ENCODE results near the gene HYAL3. TPM values are rescaled to one million over a fixed set of nuclear protein-coding genes. Genes with fewer than 3 reads are reported as not detected.

HYAL3 gene
- polyA plus RNA-seq, 1 experiment, result 3.0 TPM

- DNase-seq (ENCODE audit: low read depth, low spot score), result no peak
- CTCF ChIA-PET, result no interaction called here
- POLR2A ChIA-PET, result no interaction called here
These were observed 5.4 kb upstream of the HYAL3 start for GRCh38 chr3:50304601-50305000.

GRCh38 chr3:50303013-50303815, 4.0 kb upstream of the HYAL3 start, which contains the start of gene HYAL1:
Gene HYAL1 (minus strand): TSS chr3:50303574. CDS start chr3:50302956, 618 bp downstream.
- H3K9me3 ChIP-seq (ENCODE audit: control insufficient read depth, insufficient read depth, low read length), result peaks cover 17% of the 10 kb centered on the region
- H3K4me3 ChIP-seq (ENCODE audit: low read depth, low read length), result no peak within 1 kb of the TSS

More at GRCh38 chr3:50304601-50305000, 5.4 kb upstream of the HYAL3 start:
- Histone ChIP-seq H3K9me3 (ENCODE audit: control insufficient read depth, insufficient read depth, low read length) (peaks cover 31% of the 10 kb centered on the region), H3K27ac (ENCODE audit: low read depth, low read length) (no peak overlapping the region), H3K27me3 (ENCODE audit: control insufficient read depth, insufficient read depth, low read length) (no peaks in the 10 kb centered on the region), H3K4me3 (ENCODE audit: low read depth, low read length) (no peak overlapping the region)
- TF ChIP-seq, protein P1, sequence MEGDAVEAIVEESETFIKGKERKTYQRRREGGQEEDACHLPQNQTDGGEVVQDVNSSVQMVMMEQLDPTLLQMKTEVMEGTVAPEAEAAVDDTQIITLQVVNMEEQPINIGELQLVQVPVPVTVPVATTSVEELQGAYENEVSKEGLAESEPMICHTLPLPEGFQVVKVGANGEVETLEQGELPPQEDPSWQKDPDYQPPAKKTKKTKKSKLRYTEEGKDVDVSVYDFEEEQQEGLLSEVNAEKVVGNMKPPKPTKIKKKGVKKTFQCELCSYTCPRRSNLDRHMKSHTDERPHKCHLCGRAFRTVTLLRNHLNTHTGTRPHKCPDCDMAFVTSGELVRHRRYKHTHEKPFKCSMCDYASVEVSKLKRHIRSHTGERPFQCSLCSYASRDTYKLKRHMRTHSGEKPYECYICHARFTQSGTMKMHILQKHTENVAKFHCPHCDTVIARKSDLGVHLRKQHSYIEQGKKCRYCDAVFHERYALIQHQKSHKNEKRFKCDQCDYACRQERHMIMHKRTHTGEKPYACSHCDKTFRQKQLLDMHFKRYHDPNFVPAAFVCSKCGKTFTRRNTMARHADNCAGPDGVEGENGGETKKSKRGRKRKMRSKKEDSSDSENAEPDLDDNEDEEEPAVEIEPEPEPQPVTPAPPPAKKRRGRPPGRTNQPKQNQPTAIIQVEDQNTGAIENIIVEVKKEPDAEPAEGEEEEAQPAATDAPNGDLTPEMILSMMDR (IDR thresholded peaks at IDR 0.05; ENCODE audit: low read depth, low read length), result no peak

DNA sequence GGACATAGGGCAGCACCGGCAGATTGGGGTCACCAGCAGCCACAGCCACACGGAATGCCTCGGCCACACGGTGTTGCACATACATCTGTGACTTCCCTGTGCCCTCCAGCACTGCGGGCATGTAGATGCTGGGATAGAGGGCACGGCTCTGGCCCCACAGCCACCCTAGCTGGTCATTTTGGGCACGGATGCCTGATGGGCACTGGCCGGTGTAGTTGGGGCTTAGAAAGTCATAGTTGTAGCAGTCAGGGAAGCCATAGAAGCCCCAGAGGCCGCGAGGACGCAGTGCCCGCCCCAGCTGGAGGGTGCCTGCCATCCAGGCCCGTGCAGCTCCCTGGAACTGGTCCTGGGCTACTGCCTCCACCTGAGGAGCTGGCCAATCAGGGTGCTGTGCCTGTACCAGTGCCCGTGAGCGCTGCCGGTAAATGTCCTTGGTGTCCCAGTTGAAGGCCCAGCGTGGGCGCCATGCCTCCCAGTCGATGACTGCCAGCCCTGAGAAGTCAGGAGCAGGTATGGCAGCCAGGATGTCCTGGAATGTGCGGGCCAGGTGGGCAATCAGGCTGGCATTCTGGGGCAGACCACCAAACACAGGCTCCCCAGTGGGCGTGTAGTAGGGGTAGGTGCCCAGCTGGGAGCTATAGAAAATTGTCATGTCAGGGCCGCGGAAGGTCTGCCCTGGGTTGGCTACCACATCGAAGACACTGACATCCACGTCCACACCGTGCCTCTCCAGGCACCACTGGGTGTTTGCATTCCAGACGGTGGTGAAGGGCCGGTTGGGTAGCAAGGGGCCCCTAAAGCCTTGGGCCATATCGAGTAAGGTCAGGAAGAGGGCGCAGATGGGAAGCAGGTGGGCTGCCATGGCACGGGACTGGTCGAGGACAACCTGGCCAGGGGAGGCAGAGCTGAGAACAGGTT, 3.1 kb upstream of the HYAL3 start:
- TF ChIP-seq, protein P1 (IDR thresholded peaks at IDR 0.05; ENCODE audit: low read depth, low read length), result no peak
- no peak for DNase-seq (ENCODE audit: low read depth, low spot score)
- no peak overlapping the region for H3K27ac ChIP-seq (ENCODE audit: low read depth, low read length)
- H3K27me3 ChIP-seq (ENCODE audit: control insufficient read depth, insufficient read depth, low read length), result no peaks in the 10 kb centered on the region
- peaks cover 9% of the 10 kb centered on the region for H3K9me3 ChIP-seq (ENCODE audit: control insufficient read depth, insufficient read depth, low read length)
- H3K4me3 ChIP-seq (ENCODE audit: low read depth, low read length), result no peak overlapping the region
- CTCF ChIA-PET, result no interaction called here
- POLR2A ChIA-PET, result no interaction called here

More at GRCh38 chr3:50303013-50303815, 4.0 kb upstream of the HYAL3 start, which contains the start of gene HYAL1:
- DNase-seq (ENCODE audit: low read depth, low spot score), result no peak
- POLR2A ChIA-PET, result no interaction called here
- Histone ChIP-seq H3K27ac (ENCODE audit: low read depth, low read length) (no peak within 1 kb of the TSS), H3K27me3 (ENCODE audit: control insufficient read depth, insufficient read depth, low read length) (no peaks in the 10 kb centered on the region)
- CTCF ChIA-PET, result no interaction called here
- TF ChIP-seq, protein P1 (IDR thresholded peaks at IDR 0.05; ENCODE audit: low read depth, low read length), result no peak; the same call in 1 of the 2 replicates

GRCh38 chr3:50300681-50301254, 1.6 kb upstream of the HYAL3 start:
- DNase-seq (ENCODE audit: low read depth, low spot score), result no peak
- H3K9me3 ChIP-seq (ENCODE audit: control insufficient read depth, insufficient read depth, low read length), result no peaks in the 10 kb centered on the region; the same call in 1 of the 2 replicates
- no peaks in the 10 kb centered on the region for H3K27me3 ChIP-seq (ENCODE audit: control insufficient read depth, insufficient read depth, low read length)
- TF ChIP-seq, protein P1 (IDR thresholded peaks at IDR 0.05; ENCODE audit: low read depth, low read length), result no peak
- H3K27ac ChIP-seq (ENCODE audit: low read depth, low read length), result no peak overlapping the region
- ChIA-PET CTCF (interaction anchor here (1.0 kb wide), 1 partner anchor 54 kb away, joined by 3 read pairs; no protein-coding TSS in a partner anchor), POLR2A (no interaction called here)
- no peak overlapping the region for H3K4me3 ChIP-seq (ENCODE audit: low read depth, low read length)
